A673 (cell line): ENCODE results near the gene ITM2B. TPM values are rescaled to one million over a fixed set of nuclear protein-coding genes. Genes with fewer than 3 reads are reported as not detected.

Experiments
- BruUV-seq: library from RNA; stranded (reverse); fragments of 400-500 nt; replicated peaks from 2 replicates; lab custom pipeline; 2021; lab: Mats Ljungman, UMichigan
- CTCF ChIA-PET: fragments of 300-600 bp; sonication (Branson Sonifier 250); formaldehyde crosslinking; loops from one replicate; lab custom pipeline; 2022; ENCODE audit warnings: antibody characterized with exemption; lab: Charles Lee
- POLR2A ChIA-PET: fragments of 300-600 bp; sonication (Branson Sonifier 250); formaldehyde crosslinking; loops from one replicate; lab custom pipeline; 2022; ENCODE audit warnings: antibody characterized with exemption; ENCODE audit not compliant: low non-redundant PET; lab: Charles Lee
- DNase-seq: peaks from one replicate; pipeline ENCODE4 v3.0.0-alpha.2; 2015; ENCODE audit warnings: low spot score
- H3K27ac ChIP-seq: fragments of 200-600 bp; sonication (generic); 2 replicates; pipeline ENCODE4 v1.5.1; 2016; ENCODE audit warnings: mixed run types, low read depth, mild to moderate bottlenecking, mixed read lengths, antibody characterized with exemption, low read length; ENCODE audit not compliant: poor library complexity, severe bottlenecking
- H3K27me3 ChIP-seq: fragments of 200-600 bp; sonication (generic); replicated peaks from 2 replicates; pipeline ENCODE4 v1.6.1; 2017; ENCODE audit warnings: mixed run types, low read depth, mild to moderate bottlenecking, mixed read lengths, antibody characterized with exemption, low read length; ENCODE audit not compliant: insufficient read depth, poor library complexity
- H3K36me3 ChIP-seq: fragments of 200-600 bp; sonication (generic); 2 replicates; pipeline ENCODE4 v1.6.1; 2016; ENCODE audit warnings: mixed run types, mild to moderate bottlenecking, mixed read lengths, antibody characterized with exemption, low read length; ENCODE audit not compliant: insufficient read depth, poor library complexity, severe bottlenecking
- H3K4me1 ChIP-seq: fragments of 200-600 bp; sonication (generic); 2 replicates; pipeline ENCODE4 v1.6.1; 2017; ENCODE audit warnings: mixed run types, mild to moderate bottlenecking, mixed read lengths, antibody characterized with exemption, low read length; ENCODE audit not compliant: insufficient read depth, poor library complexity, severe bottlenecking
- H3K4me3 ChIP-seq: fragments of 200-600 bp; sonication (generic); 2 replicates; pipeline ENCODE4 v1.5.1; 2016; ENCODE audit warnings: low read depth, mixed run types, mild to moderate bottlenecking, mixed read lengths, low read length; ENCODE audit not compliant: poor library complexity, severe bottlenecking
- H3K9me3 ChIP-seq: fragments of 200-600 bp; sonication (generic); 2 replicates; pipeline ENCODE4 v1.6.1; 2016; ENCODE audit warnings: mixed run types, low read depth, mild to moderate bottlenecking, mixed read lengths, antibody characterized with exemption, low read length; ENCODE audit not compliant: poor library complexity, severe bottlenecking
- EZH2 ChIP-seq: fragments of 200-600 bp; sonication (generic); IDR thresholded peaks from 2 replicates; pipeline ENCODE4 v1.6.1; 2017; ENCODE audit warnings: borderline replicate concordance, low read depth, mild to moderate bottlenecking, mixed read lengths, antibody characterized with exemption, low read length; ENCODE audit not compliant: poor library complexity, severe bottlenecking
- intact Hi-C: fragments of 100-400 bp; cut with micrococcal nuclease; formaldehyde crosslinking; loops from one replicate; pipeline ENCODE4 v1.10.0; 2022; ENCODE audit not compliant: unreplicated experiment
- total RNA-seq: library from RNA; stranded (reverse); gene quantifications from 2 replicates; pipeline ENCODE4 v1.2.3, GENCODE V29; 2021
- TF ChIP-seq, protein P1 (sequence below): fragments of 300-800, 200-600 bp; sonication (generic); conservative IDR thresholded peaks from 2 replicates; pipeline ENCODE4 v1.5.1; 2017; ENCODE audit warnings: low read depth, mild to moderate bottlenecking, antibody characterized with exemption, low read length, moderate library complexity, mixed read lengths

ITM2B gene
- total RNA-seq, 1 experiment from 2014 or later: 190 TPM

- CTCF ChIA-PET: no interaction called here
- intact Hi-C loops: no loop called here
Observed at GRCh38 chr13:48292650-48293049, 59.6 kb downstream of the ITM2B start.

GRCh38 chr13:48294653-48295052 is 61.6 kb downstream of the ITM2B start:
- Histone ChIP-seq H3K4me1 (no peaks in the 10 kb centered on the region), H3K27ac (no peak overlapping the region), H3K4me3 (no peak overlapping the region), H3K36me3 (no peaks in the 10 kb centered on the region), H3K27me3 (no peaks in the 10 kb centered on the region), H3K9me3 (no peaks in the 10 kb centered on the region)
- ChIA-PET CTCF (no interaction called here), POLR2A (no interaction called here)
- no TSS peak for BruUV-seq
- intact Hi-C loops: no loop called here
- TF ChIP-seq, protein P1, sequence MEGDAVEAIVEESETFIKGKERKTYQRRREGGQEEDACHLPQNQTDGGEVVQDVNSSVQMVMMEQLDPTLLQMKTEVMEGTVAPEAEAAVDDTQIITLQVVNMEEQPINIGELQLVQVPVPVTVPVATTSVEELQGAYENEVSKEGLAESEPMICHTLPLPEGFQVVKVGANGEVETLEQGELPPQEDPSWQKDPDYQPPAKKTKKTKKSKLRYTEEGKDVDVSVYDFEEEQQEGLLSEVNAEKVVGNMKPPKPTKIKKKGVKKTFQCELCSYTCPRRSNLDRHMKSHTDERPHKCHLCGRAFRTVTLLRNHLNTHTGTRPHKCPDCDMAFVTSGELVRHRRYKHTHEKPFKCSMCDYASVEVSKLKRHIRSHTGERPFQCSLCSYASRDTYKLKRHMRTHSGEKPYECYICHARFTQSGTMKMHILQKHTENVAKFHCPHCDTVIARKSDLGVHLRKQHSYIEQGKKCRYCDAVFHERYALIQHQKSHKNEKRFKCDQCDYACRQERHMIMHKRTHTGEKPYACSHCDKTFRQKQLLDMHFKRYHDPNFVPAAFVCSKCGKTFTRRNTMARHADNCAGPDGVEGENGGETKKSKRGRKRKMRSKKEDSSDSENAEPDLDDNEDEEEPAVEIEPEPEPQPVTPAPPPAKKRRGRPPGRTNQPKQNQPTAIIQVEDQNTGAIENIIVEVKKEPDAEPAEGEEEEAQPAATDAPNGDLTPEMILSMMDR: no peak
- no peak for TF ChIP-seq EZH2
- DNase-seq: no peak

More at GRCh38 chr13:48292650-48293049, 59.6 kb downstream of the ITM2B start:
- Histone ChIP-seq H3K9me3 (no peaks in the 10 kb centered on the region), H3K4me3 (no peak overlapping the region), H3K27ac (no peak overlapping the region), H3K36me3 (no peaks in the 10 kb centered on the region), H3K4me1 (no peaks in the 10 kb centered on the region), H3K27me3 (no peaks in the 10 kb centered on the region)
- DNase-seq: no peak
- BruUV-seq: no TSS peak
- TF ChIP-seq, protein P1: no peak
- no peak for TF ChIP-seq EZH2
- POLR2A ChIA-PET: no interaction called here

DNA sequence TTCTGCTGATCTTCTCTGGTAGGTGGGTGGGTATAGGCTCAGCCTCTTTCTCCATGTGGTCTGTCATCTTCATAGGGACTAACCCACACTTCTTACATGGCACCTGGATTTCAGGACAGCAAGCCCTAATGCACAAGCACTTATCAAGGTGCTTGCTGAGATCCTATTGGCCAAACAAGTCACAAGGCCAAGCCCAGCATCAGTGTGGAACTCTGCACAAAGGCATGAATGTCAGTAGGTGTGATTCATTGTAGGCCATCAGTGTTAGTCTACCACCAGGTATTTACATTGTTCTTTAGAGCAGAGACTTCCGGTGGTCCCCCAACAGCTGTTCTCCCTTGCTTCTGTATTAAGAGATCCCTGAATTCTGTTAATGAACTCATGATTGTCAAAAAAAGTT is 62.3 kb downstream of the ITM2B start:
- intact Hi-C loops: no loop called here
- ChIA-PET CTCF (no interaction called here), POLR2A (no interaction called here)
- Histone ChIP-seq H3K9me3 (no peaks in the 10 kb centered on the region), H3K27ac (no peak overlapping the region), H3K27me3 (no peaks in the 10 kb centered on the region), H3K4me3 (no peak overlapping the region), H3K36me3 (no peaks in the 10 kb centered on the region), H3K4me1 (no peaks in the 10 kb centered on the region)
- no TSS peak for BruUV-seq
- TF ChIP-seq EZH2: no peak
- TF ChIP-seq, protein P1: no peak
- DNase-seq: no peak
